SU-DHL-6 (cell line): ENCODE data around the gene INPP5A.

Experiments used
- H2AFZ ChIP-seq: fragments of 200-600 bp; sonication (generic); 2 replicates; pipeline ENCODE4 v1.6.1; 2014; ENCODE audit warnings: low read depth, mild to moderate bottlenecking, moderate library complexity, mixed read lengths, antibody characterized with exemption, low read length; ENCODE audit not compliant: severe bottlenecking
- H3F3A ChIP-seq: fragments of 200-600 bp; shearing (Covaris generic); 2 replicates; pipeline ENCODE4 v1.6.0; 2016; ENCODE audit warnings: antibody characterized with exemption, mild to moderate bottlenecking; ENCODE audit not compliant: insufficient read depth
- H3K27ac ChIP-seq: fragments of 200-600 bp; sonication (generic); 2 replicates; pipeline ENCODE4 v1.5.1; 2016; ENCODE audit warnings: low read depth, mild to moderate bottlenecking, low read length, moderate library complexity, mixed read lengths
- H3K27me3 ChIP-seq: fragments of 200-600 bp; sonication (generic), shearing (Covaris generic); 2 replicates; pipeline ENCODE4 v1.6.0; 2014; ENCODE audit warnings: mild to moderate bottlenecking, low read length
- H3K36me3 ChIP-seq: fragments of 200-600 bp; sonication (generic); 2 replicates; pipeline ENCODE4 v1.6.1; 2014; ENCODE audit warnings: mild to moderate bottlenecking, low read length, mixed read lengths
- H3K4me2 ChIP-seq: fragments of 300-600, 200-600 bp; shearing (Covaris generic), sonication (generic); 2 replicates; pipeline ENCODE4 v1.6.0; 2014; ENCODE audit warnings: low read length, low read depth, mild to moderate bottlenecking; ENCODE audit not compliant: poor library complexity, severe bottlenecking
- H3K4me3 ChIP-seq: fragments of 200-600 bp; sonication (generic); 2 replicates; pipeline ENCODE4 v1.5.1; 2014; ENCODE audit warnings: antibody characterized with exemption, low read length, mild to moderate bottlenecking, mixed read lengths; ENCODE audit not compliant: insufficient read depth, poor library complexity, severe bottlenecking
- H3K79me2 ChIP-seq: fragments of 200-600 bp; sonication (generic); 2 replicates; pipeline ENCODE4 v1.6.1; 2014; ENCODE audit warnings: mild to moderate bottlenecking, low read length, moderate library complexity; ENCODE audit not compliant: insufficient read depth
- H3K9ac ChIP-seq: fragments of 200-600 bp; sonication (generic); 2 replicates; pipeline ENCODE4 v1.7.0; 2014; ENCODE audit warnings: mild to moderate bottlenecking, low read length
- H3K9me2 ChIP-seq: fragments of 200-600 bp; sonication (generic); replicated peaks from 2 replicates; pipeline ENCODE4 v1.6.1; 2014; ENCODE audit warnings: low read length; ENCODE audit not compliant: insufficient read depth
- H3K9me3 ChIP-seq: fragments of 200-600 bp; sonication (generic); 2 replicates; pipeline ENCODE4 v1.6.1; 2014; ENCODE audit warnings: low read length, mixed read lengths; ENCODE audit not compliant: insufficient read depth
- H4K20me1 ChIP-seq: fragments of 200-600 bp; sonication (generic); 2 replicates; pipeline ENCODE4 v1.6.1; 2014; ENCODE audit warnings: low read depth, mild to moderate bottlenecking, antibody characterized with exemption, low read length, moderate library complexity, mixed read lengths
- CTCF ChIP-seq: fragments of 200-600 bp; sonication (generic); IDR thresholded peaks from one replicate; pipeline ENCODE4 v1.5.1; 2017; ENCODE audit warnings: antibody characterized with exemption, mild to moderate bottlenecking, low read length, moderate library complexity; ENCODE audit not compliant: insufficient read depth, poor library complexity, severe bottlenecking
- EZH2phosphoT487 ChIP-seq: fragments of 200-600 bp; sonication (generic), shearing (Covaris generic); conservative IDR thresholded peaks from 2 replicates; pipeline ENCODE4 v1.6.1; 2018; ENCODE audit warnings: mild to moderate bottlenecking, antibody characterized with exemption, low read length, moderate library complexity, mixed read lengths

The INPP5A gene

GRCh38 chr10:132745511-132745910 is 207.9 kb downstream of the INPP5A start:
- H3K27ac ChIP-seq, result no peak overlapping the region
- H3K9me2 ChIP-seq, result no peaks in the 10 kb centered on the region
- H3K27me3 ChIP-seq, result no peaks in the 10 kb centered on the region
- H3K4me2 ChIP-seq, result no peak overlapping the region
- H4K20me1 ChIP-seq, result no peaks in the 10 kb centered on the region
- TF ChIP-seq EZH2phosphoT487 (no peak), CTCF (no peak)
- no peaks in the 10 kb centered on the region for H3K79me2 ChIP-seq
- no peak overlapping the region for H2AFZ ChIP-seq
- no peak overlapping the region for H3K4me3 ChIP-seq
- H3K9ac ChIP-seq, result no peak overlapping the region
- no peaks in the 10 kb centered on the region for H3K36me3 ChIP-seq
- H3F3A ChIP-seq, result no peaks in the 10 kb centered on the region
- H3K9me3 ChIP-seq, result no peaks in the 10 kb centered on the region

DNA sequence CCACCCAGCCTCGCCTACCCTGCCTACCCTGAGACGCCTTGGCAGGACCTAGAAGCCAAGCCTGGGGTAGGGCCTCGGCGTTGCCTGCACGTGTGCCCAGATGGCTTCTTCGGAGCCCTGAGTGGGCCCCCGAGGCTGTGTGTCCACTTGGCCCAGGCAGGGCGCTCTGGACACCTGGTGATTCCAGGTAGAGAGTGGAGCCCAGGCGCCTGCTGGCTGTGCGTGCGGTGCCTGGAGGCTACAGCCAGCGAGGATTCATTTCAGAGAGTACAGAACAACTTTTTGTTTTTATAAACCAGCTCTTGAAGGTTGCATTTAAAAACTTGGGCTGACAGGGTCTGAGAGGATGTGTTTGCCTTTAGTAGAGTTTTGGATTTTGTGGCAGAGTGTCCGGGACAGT is 208.4 kb downstream of the INPP5A start:
- Histone ChIP-seq H2AFZ (no peak overlapping the region), H3K4me2 (no peak overlapping the region), H3K9me3 (no peaks in the 10 kb centered on the region), H4K20me1 (no peaks in the 10 kb centered on the region), H3K27ac (no peak overlapping the region), H3K9ac (no peak overlapping the region), H3K4me3 (no peak overlapping the region), H3K27me3 (no peaks in the 10 kb centered on the region), H3K36me3 (no peaks in the 10 kb centered on the region), H3F3A (no peaks in the 10 kb centered on the region), H3K9me2 (no peaks in the 10 kb centered on the region), H3K79me2 (no peaks in the 10 kb centered on the region)
- TF ChIP-seq CTCF (no peak), EZH2phosphoT487 (no peak)

DNA sequence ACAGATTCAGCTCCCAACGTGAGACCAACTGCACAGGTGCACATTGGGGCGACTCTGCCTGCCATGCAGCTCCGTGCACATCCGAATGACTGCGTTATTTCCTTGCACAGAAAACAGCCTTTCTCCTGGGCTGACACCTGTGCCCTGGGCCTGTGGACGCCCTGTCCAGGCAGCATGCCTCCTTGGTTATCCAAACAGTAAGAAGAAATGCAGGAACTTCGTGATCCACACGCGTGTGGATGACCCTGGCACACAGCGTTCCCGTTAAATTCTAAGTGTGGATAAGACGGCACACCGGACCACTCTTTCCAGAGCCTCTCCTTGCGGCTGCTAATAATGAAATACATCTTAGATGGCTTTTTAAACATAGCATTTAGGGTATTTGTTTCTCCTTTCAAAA is 208.8 kb downstream of the INPP5A start:
- H3K9ac ChIP-seq, result no peak overlapping the region
- no peaks in the 10 kb centered on the region for H3K36me3 ChIP-seq
- TF ChIP-seq CTCF (no peak), EZH2phosphoT487 (no peak)
- H3K4me2 ChIP-seq, result no peak overlapping the region
- no peak overlapping the region for H2AFZ ChIP-seq
- no peaks in the 10 kb centered on the region for H3K9me2 ChIP-seq
- no peaks in the 10 kb centered on the region for H3K27me3 ChIP-seq
- H3F3A ChIP-seq, result no peaks in the 10 kb centered on the region
- no peaks in the 10 kb centered on the region for H3K9me3 ChIP-seq
- H3K27ac ChIP-seq, result no peak overlapping the region
- H3K79me2 ChIP-seq, result no peaks in the 10 kb centered on the region
- no peaks in the 10 kb centered on the region for H4K20me1 ChIP-seq
- H3K4me3 ChIP-seq, result no peak overlapping the region
